OCI-LY1 (cell line): ENCODE results near the gene ZNF648.

Experiments
- H2AFZ ChIP-seq: fragments of 200-600 bp; sonication (generic), shearing (Covaris generic); 2 replicates; pipeline ENCODE4 v1.6.0; 2014; ENCODE audit warnings: antibody characterized with exemption, mild to moderate bottlenecking, low read length
- H3F3A ChIP-seq: fragments of 200-600 bp; sonication (generic), shearing (Covaris generic); 2 replicates; pipeline ENCODE4 v1.6.0; 2014; ENCODE audit warnings: mild to moderate bottlenecking, antibody characterized with exemption, low read length, moderate library complexity; ENCODE audit not compliant: insufficient read depth
- H3K27ac ChIP-seq: fragments of 200-600 bp; sonication (generic); 2 replicates; pipeline ENCODE4 v1.5.1; 2014; ENCODE audit warnings: low read length, mixed run types, mild to moderate bottlenecking, low read depth; ENCODE audit not compliant: poor library complexity, severe bottlenecking
- H3K27me3 ChIP-seq: fragments of 200-600 bp; sonication (generic); 2 replicates; pipeline ENCODE4 v1.6.0; 2014; ENCODE audit warnings: antibody characterized with exemption, mild to moderate bottlenecking, low read length, moderate library complexity; ENCODE audit not compliant: insufficient read depth
- H3K36me3 ChIP-seq: fragments of 200-600 bp; sonication (generic); 2 replicates; pipeline ENCODE4 v1.6.1; 2014; ENCODE audit warnings: mild to moderate bottlenecking, antibody characterized with exemption, low read length, moderate library complexity, mixed read lengths; ENCODE audit not compliant: insufficient read depth
- H3K4me1 ChIP-seq: fragments of 200-600 bp; sonication (generic); 2 replicates; pipeline ENCODE4 v1.5.1; 2014; ENCODE audit warnings: mild to moderate bottlenecking, low read length, moderate library complexity; ENCODE audit not compliant: insufficient read depth, severe bottlenecking
- H3K4me2 ChIP-seq: fragments of 200-600 bp; sonication (generic), shearing (Covaris generic); 2 replicates; pipeline ENCODE4 v1.6.1; 2014; ENCODE audit warnings: low read length
- H3K4me3 ChIP-seq: fragments of 200-600 bp; sonication (generic); 2 replicates; pipeline ENCODE4 v1.5.1; 2014; ENCODE audit warnings: low read length, low read depth, mild to moderate bottlenecking, mixed read lengths; ENCODE audit not compliant: poor library complexity, severe bottlenecking
- H3K79me2 ChIP-seq: fragments of 200-600 bp; shearing (Covaris generic); 2 replicates; pipeline ENCODE4 v1.6.1; 2016; ENCODE audit warnings: mixed run types, low read length, mixed read lengths; ENCODE audit not compliant: insufficient read depth
- H3K9ac ChIP-seq: fragments of 200-600 bp; sonication (generic), shearing (Covaris generic); 2 replicates; pipeline ENCODE4 v1.6.1; 2014; ENCODE audit warnings: mild to moderate bottlenecking, low read length, mixed read lengths
- H3K9me2 ChIP-seq: fragments of 200-600 bp; sonication (generic), shearing (Covaris generic); 2 replicates; pipeline ENCODE4 v1.6.1; 2014; ENCODE audit warnings: low read depth, mild to moderate bottlenecking, low read length, mixed read lengths
- H3K9me3 ChIP-seq: fragments of 200-600 bp; shearing (Covaris generic); 2 replicates; pipeline ENCODE4 v1.6.1; 2014; ENCODE audit warnings: low read length, mixed read lengths
- H4K20me1 ChIP-seq: fragments of 200-600 bp; sonication (generic), shearing (Covaris generic); 2 replicates; pipeline ENCODE4 v1.6.0; 2016; ENCODE audit warnings: mild to moderate bottlenecking, low read length; ENCODE audit not compliant: insufficient read depth
- EZH2 ChIP-seq: fragments of 200-600 bp; sonication (generic), shearing (Covaris generic); IDR thresholded peaks from 2 replicates; pipeline ENCODE4 v1.8.0; 2017; ENCODE audit warnings: borderline replicate concordance, mixed run types, mild to moderate bottlenecking, antibody characterized with exemption, low read length, moderate library complexity, mixed read lengths
- TF ChIP-seq, protein P1 (sequence below): fragments of 200-600 bp; sonication (generic), shearing (Covaris generic); IDR thresholded peaks from 2 replicates; pipeline ENCODE4 v1.5.1; 2017; ENCODE audit warnings: mild to moderate bottlenecking, antibody characterized with exemption, low read length, moderate library complexity, mixed read lengths

The ZNF648 gene

GRCh38 chr1:182091083-182091482 is 29.6 kb upstream of the ZNF648 start:
- Histone ChIP-seq H3K36me3 (no peaks in the 10 kb centered on the region), H3K4me2 (no peak overlapping the region), H3F3A (no peaks in the 10 kb centered on the region), H3K9ac (no peak overlapping the region), H3K27me3 (no peaks in the 10 kb centered on the region), H3K79me2 (no peaks in the 10 kb centered on the region), H4K20me1 (no peaks in the 10 kb centered on the region), H3K4me3 (no peak overlapping the region), H3K27ac (no peak overlapping the region), H3K4me1 (no peaks in the 10 kb centered on the region), H3K9me2 (no peaks in the 10 kb centered on the region), H2AFZ (no peak overlapping the region), H3K9me3 (no peaks in the 10 kb centered on the region)
- TF ChIP-seq, protein P1, sequence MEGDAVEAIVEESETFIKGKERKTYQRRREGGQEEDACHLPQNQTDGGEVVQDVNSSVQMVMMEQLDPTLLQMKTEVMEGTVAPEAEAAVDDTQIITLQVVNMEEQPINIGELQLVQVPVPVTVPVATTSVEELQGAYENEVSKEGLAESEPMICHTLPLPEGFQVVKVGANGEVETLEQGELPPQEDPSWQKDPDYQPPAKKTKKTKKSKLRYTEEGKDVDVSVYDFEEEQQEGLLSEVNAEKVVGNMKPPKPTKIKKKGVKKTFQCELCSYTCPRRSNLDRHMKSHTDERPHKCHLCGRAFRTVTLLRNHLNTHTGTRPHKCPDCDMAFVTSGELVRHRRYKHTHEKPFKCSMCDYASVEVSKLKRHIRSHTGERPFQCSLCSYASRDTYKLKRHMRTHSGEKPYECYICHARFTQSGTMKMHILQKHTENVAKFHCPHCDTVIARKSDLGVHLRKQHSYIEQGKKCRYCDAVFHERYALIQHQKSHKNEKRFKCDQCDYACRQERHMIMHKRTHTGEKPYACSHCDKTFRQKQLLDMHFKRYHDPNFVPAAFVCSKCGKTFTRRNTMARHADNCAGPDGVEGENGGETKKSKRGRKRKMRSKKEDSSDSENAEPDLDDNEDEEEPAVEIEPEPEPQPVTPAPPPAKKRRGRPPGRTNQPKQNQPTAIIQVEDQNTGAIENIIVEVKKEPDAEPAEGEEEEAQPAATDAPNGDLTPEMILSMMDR, result no peak
- no peak for TF ChIP-seq EZH2

GRCh38 chr1:182087719-182088350 is 26.3 kb upstream of the ZNF648 start:
- no peak overlapping the region for H3K9ac ChIP-seq
- TF ChIP-seq, protein P1, result no peak
- TF ChIP-seq EZH2, result no peak
- H3F3A ChIP-seq, result no peaks in the 10 kb centered on the region
- no peaks in the 10 kb centered on the region for H3K36me3 ChIP-seq
- no peak overlapping the region for H3K27ac ChIP-seq
- no peaks in the 10 kb centered on the region for H3K27me3 ChIP-seq
- H2AFZ ChIP-seq, result no peak overlapping the region
- no peaks in the 10 kb centered on the region for H3K4me1 ChIP-seq
- no peaks in the 10 kb centered on the region for H3K9me3 ChIP-seq
- H3K4me3 ChIP-seq, result no peak overlapping the region
- H3K79me2 ChIP-seq, result no peaks in the 10 kb centered on the region
- H3K4me2 ChIP-seq, result no peak overlapping the region
- no peaks in the 10 kb centered on the region for H3K9me2 ChIP-seq
- no peaks in the 10 kb centered on the region for H4K20me1 ChIP-seq

- no peak overlapping the region for H3K27ac ChIP-seq
- no peak overlapping the region for H3K4me2 ChIP-seq
- no peaks in the 10 kb centered on the region for H4K20me1 ChIP-seq
- no peak overlapping the region for H2AFZ ChIP-seq
- no peak overlapping the region for H3K9ac ChIP-seq
- H3K4me3 ChIP-seq, result no peak overlapping the region
- no peaks in the 10 kb centered on the region for H3K4me1 ChIP-seq
- H3K9me3 ChIP-seq, result no peaks in the 10 kb centered on the region
- no peaks in the 10 kb centered on the region for H3K9me2 ChIP-seq
- TF ChIP-seq, protein P1, result no peak
- TF ChIP-seq EZH2, result no peak
- H3K27me3 ChIP-seq, result no peaks in the 10 kb centered on the region
- no peaks in the 10 kb centered on the region for H3K36me3 ChIP-seq
- H3K79me2 ChIP-seq, result no peaks in the 10 kb centered on the region
- H3F3A ChIP-seq, result no peaks in the 10 kb centered on the region
Observed at GRCh38 chr1:182087304-182087703, 25.8 kb upstream of the ZNF648 start.
